HEK293T (cell line): Measurements from ENCODE around the gene WDR64.

Source experiments
- CTCF ChIA-PET: fragments of 350-600 bp; formaldehyde crosslinking; extraction: SDS; loops from one replicate; lab custom pipeline; 2021; ENCODE audit warnings: antibody characterized with exemption, inconsistent platforms; lab: Yijun Ruan, JAX
- POLR2A ChIA-PET: fragments of 350-600 bp; formaldehyde crosslinking; extraction: SDS; loops from one replicate; lab custom pipeline; 2020; ENCODE audit warnings: antibody characterized with exemption, inconsistent platforms; lab: Yijun Ruan, JAX
- DNase-seq: peaks from one replicate; pipeline ENCODE4 v3.0.0; 2012; ENCODE audit warnings: mixed read lengths; ENCODE audit errors: extremely low spot score
- ARNT ChIP-seq: fragments of 450-650 bp; IDR thresholded peaks from 2 replicates; pipeline ENCODE4 v1.6.1; 2017; ENCODE audit warnings: mild to moderate bottlenecking
- BHLHE40 ChIP-seq: fragments of 450-650 bp; IDR thresholded peaks from 2 replicates; pipeline ENCODE4 v1.6.1; 2016; ENCODE audit warnings: mild to moderate bottlenecking, moderate library complexity, borderline replicate concordance
- CTBP1 ChIP-seq: fragments of 450-650 bp; IDR thresholded peaks from 2 replicates; pipeline ENCODE4 v1.6.1; 2016; ENCODE audit warnings: borderline replicate concordance
- ELF4 ChIP-seq: fragments of 450-650 bp; IDR thresholded peaks from 2 replicates; pipeline ENCODE4 v1.6.1; 2017; ENCODE audit warnings: antibody characterized with exemption
- FOXA1 ChIP-seq: fragments of 450-650 bp; IDR thresholded peaks from 2 replicates; pipeline ENCODE4 v1.6.1; 2016; ENCODE audit warnings: mild to moderate bottlenecking
- FOXK2 ChIP-seq: fragments of 450-650 bp; IDR thresholded peaks from 2 replicates; pipeline ENCODE4 v1.6.1; 2016; ENCODE audit warnings: mild to moderate bottlenecking
- FOXM1 ChIP-seq: fragments of 450-650 bp; IDR thresholded peaks from 2 replicates; pipeline ENCODE4 v1.6.1; 2017; ENCODE audit warnings: mild to moderate bottlenecking, borderline replicate concordance
- HDGF ChIP-seq: fragments of 450-650 bp; IDR thresholded peaks from 2 replicates; pipeline ENCODE4 v1.6.1; 2017; ENCODE audit warnings: antibody characterized with exemption, borderline replicate concordance
- L3MBTL2 ChIP-seq: fragments of 450-650 bp; conservative IDR thresholded peaks from 2 replicates; pipeline ENCODE4 v1.6.1; 2016; ENCODE audit warnings: mild to moderate bottlenecking
- LEF1 ChIP-seq: fragments of 450-650 bp; IDR thresholded peaks from 2 replicates; pipeline ENCODE4 v1.6.1; 2017; ENCODE audit warnings: mild to moderate bottlenecking, borderline replicate concordance
- NFRKB ChIP-seq: fragments of 450-650 bp; IDR thresholded peaks from 2 replicates; pipeline ENCODE4 v1.6.1; 2016; ENCODE audit warnings: mild to moderate bottlenecking, moderate library complexity
- SP1 ChIP-seq: fragments of 450-650 bp; IDR thresholded peaks from 2 replicates; pipeline ENCODE4 v1.6.1; 2017
- SUZ12 ChIP-seq: fragments of 450-650 bp; IDR thresholded peaks from 2 replicates; pipeline ENCODE4 v1.6.1; 2016; ENCODE audit warnings: mild to moderate bottlenecking
- TARDBP ChIP-seq: fragments of 450-650 bp; IDR thresholded peaks from 2 replicates; pipeline ENCODE4 v1.6.1; 2016
- ZNF384 ChIP-seq: fragments of 450-650 bp; IDR thresholded peaks from 2 replicates; pipeline ENCODE4 v1.6.1; 2016
- TF ChIP-seq, protein P1 (sequence below): fragments of 450-650 bp; IDR thresholded peaks from 2 replicates; pipeline ENCODE4 v1.6.1; 2016

The WDR64 gene

DNA sequence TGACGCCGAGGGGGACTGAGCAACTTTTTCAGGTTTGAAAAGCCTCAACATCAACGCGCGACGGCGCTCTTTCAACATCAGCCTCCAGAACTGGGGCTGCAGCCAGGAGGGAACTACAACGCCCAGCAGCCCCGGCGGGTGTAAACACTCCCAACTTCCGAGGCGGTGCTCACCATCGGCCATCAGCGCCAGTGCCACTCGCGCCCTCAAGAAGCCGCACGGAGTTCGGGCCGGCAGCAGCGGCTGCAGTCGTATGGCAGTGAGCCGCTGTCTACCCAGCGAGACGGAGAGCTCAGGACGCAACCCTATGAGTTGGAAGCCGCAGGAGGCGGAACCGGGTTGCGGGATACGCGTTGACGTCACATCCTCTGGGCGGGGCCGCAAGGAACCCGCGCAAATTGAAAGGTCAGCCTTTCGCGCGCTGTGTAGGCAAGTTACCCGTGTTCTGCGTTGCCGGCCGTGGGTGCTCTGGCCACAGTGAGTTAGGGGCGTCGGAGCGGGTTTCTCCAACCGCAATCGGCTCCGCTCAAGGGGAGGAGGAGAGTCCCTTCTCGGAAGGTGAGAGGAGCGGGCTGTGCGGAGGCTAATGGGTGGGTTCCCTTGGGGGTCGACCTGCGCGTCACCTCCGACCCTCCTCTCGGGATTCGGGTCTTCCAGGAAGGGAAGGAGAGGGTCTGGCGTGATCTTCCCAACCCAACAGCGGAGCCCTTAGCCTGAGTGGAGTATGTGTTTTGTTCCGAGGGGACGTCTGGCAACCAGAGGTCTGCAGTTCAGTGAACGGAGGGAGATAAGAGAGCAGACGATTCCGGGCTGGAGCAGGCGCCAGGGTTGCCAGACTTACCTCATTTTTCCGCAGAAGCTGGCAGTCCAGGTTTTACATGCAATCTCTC is 196.0 kb downstream of the WDR64 start, which contains the start of gene EXO1:
TSS of gene EXO1 (plus strand) at position 409 of the 890 bp plus-strand sequence. CDS start 2,222 bp downstream, outside the sequence.
- TF ChIP-seq SUZ12 (no peak), L3MBTL2 (peak; percentile 91), ELF4 (peak; percentile 70), TARDBP (peak; percentile 23; the same call in 1 of the 2 replicates), FOXK2 (no peak)
- ChIA-PET CTCF (interaction anchor here (0.5 to 1.2 kb wide), 4 partner anchors 10 to 219 kb away, joined by 3 to 5 read pairs (median 4); no protein-coding TSS in a partner anchor), POLR2A (interaction anchor here (0.5 to 2.0 kb wide), 35 partner anchors 9 to 1407 kb away, joined by 3 to 8 read pairs (median 4); partner anchors contain the start of genes CEP170, CHML and OPN3)
- peak; percentile 97 for DNase-seq

DNA sequence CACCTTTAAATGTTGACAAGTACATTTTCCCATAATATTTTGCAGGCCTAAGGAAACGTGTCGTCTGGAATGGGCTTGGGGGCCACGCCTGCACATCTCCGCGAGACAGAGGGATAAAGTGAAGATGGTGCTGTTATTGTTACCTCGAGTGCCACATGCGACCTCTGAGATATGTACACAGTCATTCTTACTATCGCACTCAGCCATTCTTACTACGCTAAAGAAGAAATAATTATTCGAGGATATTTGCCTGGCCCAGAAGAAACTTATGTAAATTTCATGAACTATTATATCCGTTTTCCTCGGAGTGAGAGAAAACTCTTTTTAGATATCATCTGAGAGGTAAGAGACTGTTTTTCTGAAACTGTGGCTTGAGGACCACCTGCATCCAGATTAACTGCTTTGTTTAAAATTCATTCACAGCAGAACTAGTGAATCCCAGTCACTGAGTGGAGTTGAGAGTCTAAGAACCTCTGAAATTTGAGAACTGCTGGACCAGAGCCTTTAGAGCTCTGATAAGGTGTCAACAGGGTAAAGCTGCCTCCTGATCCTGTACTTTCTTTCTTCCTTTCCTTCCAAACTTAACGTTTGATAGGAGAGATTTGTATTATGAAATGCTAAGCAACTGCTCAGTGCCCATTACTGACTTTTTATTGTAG is 196.7 kb downstream of the WDR64 start:
- POLR2A ChIA-PET, result interaction anchor here (0.6 to 2.0 kb wide), 6 partner anchors 9 to 1406 kb away, joined by 3 to 6 read pairs (median 3); partner anchors contain the start of gene CEP170
- CTCF ChIA-PET, result no interaction called here

DNA sequence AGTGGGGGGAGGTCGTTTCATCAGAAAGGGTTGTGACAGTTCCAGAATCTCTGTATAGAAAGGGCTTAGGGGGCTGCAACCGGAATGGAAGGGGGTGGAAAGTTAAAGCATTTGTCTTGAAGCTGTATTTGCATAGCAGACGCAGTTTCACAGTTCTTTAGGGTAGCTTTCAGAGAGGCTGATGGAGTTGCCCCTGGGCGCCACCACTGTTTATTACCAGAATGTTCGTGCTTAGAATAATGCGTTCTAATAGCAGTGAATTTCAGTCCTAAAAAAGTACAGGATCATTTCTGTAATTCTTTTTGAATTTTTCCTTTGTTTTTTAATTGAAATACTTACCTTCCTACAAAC is 197.2 kb downstream of the WDR64 start:
- POLR2A ChIA-PET, result interaction anchor here (0.6 to 1.9 kb wide), 3 partner anchors 11 to 222 kb away, joined by 3 to 6 read pairs (median 3); no protein-coding TSS in a partner anchor

More for the DNA sequence above, 196.7 kb downstream of the WDR64 start:
- no peak for TF ChIP-seq ARNT
- TF ChIP-seq HDGF, result no peak
- no peak for TF ChIP-seq LEF1
- TF ChIP-seq ZNF384, result no peak
- TF ChIP-seq FOXM1, result no peak
- no peak for TF ChIP-seq SP1
- no peak for TF ChIP-seq BHLHE40
- TF ChIP-seq ELF4, result no peak
- no peak for TF ChIP-seq NFRKB
- no peak for TF ChIP-seq TARDBP
- no peak for TF ChIP-seq FOXK2
- no peak for TF ChIP-seq SUZ12
- no peak for TF ChIP-seq FOXA1
- no peak for TF ChIP-seq L3MBTL2
- TF ChIP-seq, protein P1, sequence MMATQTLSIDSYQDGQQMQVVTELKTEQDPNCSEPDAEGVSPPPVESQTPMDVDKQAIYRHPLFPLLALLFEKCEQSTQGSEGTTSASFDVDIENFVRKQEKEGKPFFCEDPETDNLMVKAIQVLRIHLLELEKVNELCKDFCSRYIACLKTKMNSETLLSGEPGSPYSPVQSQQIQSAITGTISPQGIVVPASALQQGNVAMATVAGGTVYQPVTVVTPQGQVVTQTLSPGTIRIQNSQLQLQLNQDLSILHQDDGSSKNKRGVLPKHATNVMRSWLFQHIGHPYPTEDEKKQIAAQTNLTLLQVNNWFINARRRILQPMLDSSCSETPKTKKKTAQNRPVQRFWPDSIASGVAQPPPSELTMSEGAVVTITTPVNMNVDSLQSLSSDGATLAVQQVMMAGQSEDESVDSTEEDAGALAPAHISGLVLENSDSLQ, result no peak
- no peak for TF ChIP-seq CTBP1
- DNase-seq, result no peak

More for the DNA sequence above, 197.2 kb downstream of the WDR64 start:
- no peak for DNase-seq
- CTCF ChIA-PET, result no interaction called here
- no peak for TF ChIP-seq BHLHE40
- TF ChIP-seq, protein P1, result 0 out of 2 replicates have a peak, but pooled peaks have one; percentile 11
